Activated naive CD8-positive, alpha-beta T cell treated with anti-CD3 and anti-CD28 coated beads, Interleukin-2, amount 50 U/mL, for 24 hours (primary cell): Measurements from ENCODE around the gene SEC14L1.

Source experiments
- ATAC-seq: fragments of 150-1000 bp; cut with Tn5 transposase; one replicate; pipeline ENCODE4 v1.10.0; 2021
- DNase-seq: peaks from one replicate; pipeline ENCODE4 v3.0.0; 2021
- H3K27ac Mint-ChIP-seq: one replicate; pipeline ENCODE4 v1.8.0; 2021; ENCODE audit warnings: mild to moderate bottlenecking, mixed read lengths
- H3K27me3 Mint-ChIP-seq: one replicate; pipeline ENCODE4 v1.8.0; 2021; ENCODE audit warnings: mixed read lengths
- H3K36me3 Mint-ChIP-seq: one replicate; pipeline ENCODE4 v1.8.0; 2021; ENCODE audit warnings: low read depth, mixed read lengths
- H3K4me1 Mint-ChIP-seq: one replicate; pipeline ENCODE4 v1.8.0; 2021; ENCODE audit warnings: mixed read lengths
- H3K4me3 Mint-ChIP-seq: one replicate; pipeline ENCODE4 v1.8.0; 2021; ENCODE audit warnings: mild to moderate bottlenecking, moderate library complexity, mixed read lengths
- H3K9me3 Mint-ChIP-seq: one replicate; pipeline ENCODE4 v1.8.0; 2021; ENCODE audit warnings: mixed read lengths

The SEC14L1 gene

DNA sequence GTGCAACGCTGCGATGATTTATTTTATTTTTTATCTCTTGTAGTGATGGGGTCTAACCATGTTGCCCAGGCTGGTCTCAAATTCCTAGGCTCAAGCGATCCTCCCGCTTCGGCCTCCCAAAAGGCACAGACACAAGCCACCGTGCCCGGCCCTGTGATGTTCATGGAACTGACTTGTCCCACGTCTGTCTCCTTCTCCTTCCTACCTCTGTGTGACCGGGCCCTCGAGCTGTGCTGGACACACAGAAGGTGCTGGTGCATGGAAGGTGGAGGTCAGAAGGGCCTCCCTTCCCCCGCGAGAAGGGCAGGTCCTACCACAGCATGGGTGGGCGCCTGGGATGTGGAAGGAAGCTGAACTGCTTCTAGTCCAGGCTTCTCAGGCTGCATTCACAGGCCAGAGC lies 88.0 kb downstream of the SEC14L1 start:
- Mint-ChIP-seq H3K27me3 (no peaks in the 10 kb centered on the region), H3K36me3 (peaks cover 7% of the 10 kb centered on the region), H3K27ac (no peak overlapping the region), H3K4me3 (no peak overlapping the region), H3K4me1 (peaks cover 2% of the 10 kb centered on the region), H3K9me3 (peaks cover 4% of the 10 kb centered on the region)
- ATAC-seq (no peak), DNase-seq (no peak)

DNA sequence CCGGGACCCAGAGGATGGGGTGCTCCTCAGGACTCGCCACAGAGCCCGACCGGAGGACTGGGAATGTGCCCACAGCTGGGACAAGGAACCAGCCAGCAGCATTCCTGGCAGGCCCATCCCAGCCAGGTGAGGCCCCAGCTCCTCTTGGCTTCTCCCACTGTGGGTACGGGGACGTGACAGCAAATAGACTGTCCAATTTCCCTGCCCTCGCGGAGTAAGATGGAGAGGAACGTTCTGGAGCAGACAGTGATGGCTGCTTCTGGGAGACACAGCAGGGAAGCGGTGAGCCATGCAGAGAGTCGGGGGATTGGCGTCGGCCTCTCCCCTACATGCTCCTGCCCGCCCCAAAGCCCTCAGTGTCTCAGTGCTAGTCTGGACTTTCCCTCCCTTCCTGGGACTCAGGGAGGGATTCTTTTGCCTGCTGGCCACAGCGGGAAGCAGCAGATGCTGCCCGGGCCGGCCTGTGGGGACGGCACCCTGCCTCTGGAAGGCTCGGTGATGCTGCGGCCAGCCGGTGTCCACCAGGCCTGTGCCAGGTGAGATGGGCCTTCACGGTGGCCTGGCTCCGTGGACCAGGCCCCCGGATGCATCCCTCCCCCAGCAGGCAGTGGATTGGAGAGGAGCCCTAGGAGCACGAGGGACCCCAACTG lies 89.1 kb downstream of the SEC14L1 start:
- DNase-seq, result no peak
- H3K36me3 Mint-ChIP-seq, result no peaks in the 10 kb centered on the region
- no peak overlapping the region for H3K4me3 Mint-ChIP-seq
- H3K27ac Mint-ChIP-seq, result no peak overlapping the region
- peaks cover 3% of the 10 kb centered on the region for H3K9me3 Mint-ChIP-seq
- peaks cover 7% of the 10 kb centered on the region for H3K4me1 Mint-ChIP-seq
- no peak for ATAC-seq
- H3K27me3 Mint-ChIP-seq, result no peaks in the 10 kb centered on the region

DNA sequence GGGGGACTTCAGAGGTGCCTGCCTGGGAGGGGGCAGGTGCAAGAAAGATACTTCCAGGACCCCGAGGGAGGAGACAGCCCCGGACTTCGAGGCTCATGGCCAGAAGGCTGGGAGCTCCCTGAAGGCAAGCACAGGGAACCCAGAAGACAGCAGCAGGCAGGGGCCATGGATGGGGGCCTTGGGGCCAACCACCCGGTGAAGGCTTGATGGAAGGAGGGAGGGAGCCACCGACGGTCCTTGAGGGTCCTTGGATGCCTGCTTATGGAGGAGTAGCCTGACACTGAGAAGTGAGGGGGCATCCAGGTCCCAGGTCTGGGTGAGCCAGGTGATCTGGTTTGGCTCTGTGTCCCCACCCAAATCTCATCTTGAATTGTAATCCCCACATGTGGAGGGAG lies 89.7 kb downstream of the SEC14L1 start:
- ATAC-seq (no peak), DNase-seq (no peak)
- H3K36me3 Mint-ChIP-seq, result no peaks in the 10 kb centered on the region
- H3K27me3 Mint-ChIP-seq, result no peaks in the 10 kb centered on the region
- no peak overlapping the region for H3K27ac Mint-ChIP-seq
- H3K4me1 Mint-ChIP-seq, result peaks cover 13% of the 10 kb centered on the region
- H3K4me3 Mint-ChIP-seq, result no peak overlapping the region
- no peaks in the 10 kb centered on the region for H3K9me3 Mint-ChIP-seq

DNA sequence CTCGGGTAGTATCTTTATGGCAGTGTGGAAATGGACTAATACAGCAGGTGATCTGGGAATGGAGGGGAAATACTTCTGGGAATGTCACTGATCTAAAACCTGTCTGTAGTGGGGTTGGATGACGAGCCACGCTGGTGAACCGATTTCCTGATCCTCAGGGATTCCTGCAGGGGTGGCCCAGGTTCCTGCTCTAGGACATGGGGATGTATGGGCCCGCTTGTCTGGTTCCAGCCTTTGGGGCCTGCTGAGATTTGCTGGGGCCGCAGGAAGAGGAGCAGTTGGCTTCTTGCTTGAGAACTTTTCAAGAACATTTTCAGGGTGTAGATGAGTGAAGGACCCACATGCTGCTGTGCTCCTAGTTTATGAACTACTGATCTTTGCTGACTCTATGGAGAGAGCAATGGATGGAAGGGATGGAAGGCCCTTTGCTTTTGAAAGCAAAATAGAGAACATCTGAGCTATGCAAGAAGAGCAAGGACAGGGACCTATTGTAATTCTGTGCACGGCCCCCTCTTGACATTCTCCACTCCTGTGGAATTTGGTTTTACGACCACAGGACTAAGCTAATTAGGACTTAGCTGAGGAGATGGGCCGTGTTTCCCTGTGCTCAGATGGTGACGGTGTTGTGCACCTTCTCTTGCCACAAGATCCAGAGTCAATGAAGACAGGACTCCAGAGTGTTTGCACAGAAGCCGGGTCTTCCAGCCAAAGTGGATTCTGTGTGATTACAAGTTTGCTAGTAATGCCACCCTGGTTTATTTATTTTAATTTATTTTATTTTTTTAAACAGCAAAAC lies 90.5 kb downstream of the SEC14L1 start:
- ATAC-seq (no peak), DNase-seq (no peak)
- H3K9me3 Mint-ChIP-seq, result no peaks in the 10 kb centered on the region
- no peaks in the 10 kb centered on the region for H3K36me3 Mint-ChIP-seq
- H3K4me3 Mint-ChIP-seq, result no peak overlapping the region
- no peak overlapping the region for H3K27ac Mint-ChIP-seq
- H3K27me3 Mint-ChIP-seq, result no peaks in the 10 kb centered on the region
- H3K4me1 Mint-ChIP-seq, result peaks cover 20% of the 10 kb centered on the region

DNA sequence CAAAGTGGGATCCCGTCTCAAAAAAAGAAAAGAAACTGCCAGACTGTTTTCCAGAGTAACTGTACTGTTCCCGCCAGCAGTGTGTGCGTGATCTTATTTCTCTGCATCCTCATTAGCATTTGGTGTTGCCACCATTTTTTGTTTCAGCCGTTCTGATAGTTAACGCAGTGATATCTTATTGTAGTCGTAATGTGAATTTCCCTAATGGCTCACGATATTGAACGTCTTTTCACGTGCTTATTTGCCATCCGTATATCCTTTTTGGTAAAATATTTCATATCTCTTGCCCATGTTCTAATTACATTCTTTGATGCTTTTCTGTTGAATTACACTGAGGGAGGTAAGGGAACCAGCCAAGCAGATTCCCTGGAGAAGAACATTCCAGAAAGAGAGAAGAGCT lies 92.4 kb downstream of the SEC14L1 start:
- Mint-ChIP-seq H3K36me3 (no peaks in the 10 kb centered on the region), H3K4me3 (no peak overlapping the region), H3K4me1 (peaks cover 24% of the 10 kb centered on the region), H3K27ac (no peak overlapping the region), H3K27me3 (no peaks in the 10 kb centered on the region), H3K9me3 (no peaks in the 10 kb centered on the region)
- DNase-seq, result no peak
- ATAC-seq, result no peak

DNA sequence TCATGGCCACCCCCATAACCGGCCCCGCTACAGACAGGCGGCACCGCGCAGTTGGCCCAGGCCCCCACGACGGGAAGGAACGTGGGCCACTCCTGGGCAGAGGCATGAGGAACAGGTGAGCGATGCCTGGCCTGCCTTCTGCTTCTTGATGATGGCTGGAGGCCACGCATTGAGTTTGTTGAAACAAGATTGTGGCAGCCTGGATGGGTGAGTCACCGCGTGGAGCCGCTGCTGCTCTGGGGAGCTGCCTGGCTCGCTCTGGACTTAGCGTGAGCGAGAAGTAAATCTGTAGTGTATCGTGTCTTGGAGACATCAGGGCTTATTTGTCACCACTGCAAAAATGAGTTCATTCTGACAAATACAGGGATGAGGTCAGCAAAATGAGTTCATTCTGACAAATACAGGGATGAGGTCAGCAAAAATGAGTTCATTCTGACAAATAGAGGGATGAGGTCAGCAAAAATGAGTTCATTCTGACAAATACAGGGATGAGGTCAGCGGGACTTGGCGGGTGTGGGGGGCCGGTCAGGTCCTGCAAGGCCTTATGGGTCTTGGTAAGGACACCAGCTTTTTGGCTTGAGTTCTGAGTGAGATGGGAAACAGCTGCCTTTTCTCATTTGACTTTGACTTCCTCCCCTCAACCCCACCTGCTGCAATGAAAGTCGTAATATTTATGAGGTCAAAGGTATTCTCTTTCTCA lies 93.0 kb downstream of the SEC14L1 start:
- no peaks in the 10 kb centered on the region for H3K36me3 Mint-ChIP-seq
- no peak overlapping the region for H3K4me3 Mint-ChIP-seq
- H3K9me3 Mint-ChIP-seq, result no peaks in the 10 kb centered on the region
- DNase-seq, result no peak
- peak; percentile 65 for ATAC-seq
- no peaks in the 10 kb centered on the region for H3K27me3 Mint-ChIP-seq
- peak overlapping the region; percentile 69 for H3K27ac Mint-ChIP-seq
- H3K4me1 Mint-ChIP-seq, result peaks cover 24% of the 10 kb centered on the region

DNA sequence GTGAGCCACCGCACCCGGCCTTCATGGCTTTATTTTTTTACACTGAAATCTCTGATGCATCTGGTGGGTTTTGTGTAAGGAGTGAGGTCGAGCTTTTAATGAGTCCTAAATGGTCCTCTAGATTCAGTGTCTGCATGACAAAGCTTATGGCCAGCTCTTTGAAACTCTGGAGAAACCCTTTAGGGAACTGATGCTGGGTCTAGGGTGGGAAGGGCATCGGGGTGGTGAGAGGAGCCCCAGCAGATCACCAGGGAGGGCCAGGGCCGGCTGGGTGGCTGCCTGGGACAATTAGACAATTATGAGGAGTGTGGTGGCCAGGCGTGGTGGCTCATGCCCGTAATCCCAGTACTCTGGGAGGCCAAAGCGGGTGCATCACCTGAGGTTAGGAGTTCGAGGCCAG lies 93.9 kb downstream of the SEC14L1 start:
- no peak for ATAC-seq
- Mint-ChIP-seq H3K4me3 (peak overlapping the region; percentile 71), H3K27ac (peak overlapping the region; percentile 76), H3K36me3 (no peaks in the 10 kb centered on the region), H3K4me1 (peaks cover 24% of the 10 kb centered on the region), H3K27me3 (no peaks in the 10 kb centered on the region), H3K9me3 (no peaks in the 10 kb centered on the region)
- DNase-seq, result no peak

DNA sequence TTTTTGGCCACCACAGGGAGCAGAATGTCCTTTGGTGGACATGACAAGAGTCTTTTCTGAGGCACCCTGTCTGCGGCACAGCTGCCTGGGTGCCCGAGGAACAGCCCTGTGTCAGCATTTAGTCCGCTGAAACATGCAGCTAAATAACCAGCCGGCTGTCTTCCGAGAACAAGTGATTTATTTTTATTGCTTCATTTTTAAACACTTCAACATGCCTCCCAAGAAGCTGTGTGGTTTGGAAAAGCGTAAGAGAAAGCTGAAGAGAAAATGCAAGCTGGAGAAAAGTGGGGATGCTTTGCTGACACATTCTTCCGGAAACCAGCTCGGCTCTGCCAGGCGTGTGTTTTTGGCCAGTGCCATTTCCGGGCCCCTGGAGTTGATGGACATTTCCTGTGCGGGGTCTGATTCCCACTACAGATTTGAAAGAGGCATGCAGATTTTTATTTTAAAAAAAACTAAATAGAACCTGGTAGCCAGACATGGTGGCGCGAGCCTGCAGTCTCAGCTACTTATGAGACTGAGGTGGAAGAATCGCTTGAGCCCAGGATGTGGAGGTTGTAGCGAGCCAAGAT lies 94.7 kb downstream of the SEC14L1 start:
- peaks cover 24% of the 10 kb centered on the region for H3K4me1 Mint-ChIP-seq
- DNase-seq (peak; percentile 50), ATAC-seq (peak; percentile 31)
- no peaks in the 10 kb centered on the region for H3K9me3 Mint-ChIP-seq
- peak overlapping the region; percentile 71 for H3K4me3 Mint-ChIP-seq
- H3K36me3 Mint-ChIP-seq, result no peaks in the 10 kb centered on the region
- H3K27me3 Mint-ChIP-seq, result no peaks in the 10 kb centered on the region
- peak overlapping the region; percentile 76 for H3K27ac Mint-ChIP-seq

DNA sequence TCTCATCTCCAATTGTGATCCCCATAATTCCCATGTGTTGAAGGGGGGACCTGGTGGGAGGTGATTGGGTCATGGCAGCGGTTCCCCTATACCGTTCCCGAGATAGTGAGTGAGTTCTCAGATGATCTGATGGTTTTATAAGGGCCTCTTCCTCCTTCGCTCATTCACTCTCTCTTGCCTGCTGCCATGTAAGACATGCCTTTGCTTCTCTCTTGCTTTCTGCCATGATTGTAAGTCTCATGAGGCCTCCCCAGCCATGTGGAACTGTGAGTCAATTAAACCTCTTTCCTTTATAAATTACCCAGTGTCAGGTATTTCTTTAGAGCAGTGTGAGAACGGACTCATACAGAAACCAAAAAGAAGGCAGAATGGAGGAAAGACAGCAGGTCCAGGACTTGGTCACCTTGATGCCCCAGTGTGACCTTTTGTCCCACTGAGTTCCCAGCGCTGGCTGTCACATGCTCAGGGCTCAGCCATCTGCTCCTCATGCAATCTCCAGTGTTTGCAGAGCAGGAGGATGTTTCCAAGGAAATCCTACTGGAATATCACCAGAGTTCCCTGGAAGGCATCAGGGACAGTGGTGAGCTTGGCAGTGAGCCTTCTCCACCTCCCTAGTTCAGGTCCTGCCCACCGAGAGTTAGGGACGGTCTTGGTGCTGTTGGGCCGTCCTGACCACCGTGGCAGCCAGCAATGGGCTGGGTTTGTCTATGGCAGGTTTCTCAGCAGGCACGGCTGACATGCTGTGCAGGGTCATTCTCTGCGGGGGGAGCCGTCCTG lies 96.7 kb downstream of the SEC14L1 start:
- Mint-ChIP-seq H3K36me3 (no peaks in the 10 kb centered on the region), H3K27ac (no peak overlapping the region), H3K27me3 (no peaks in the 10 kb centered on the region), H3K4me1 (peaks cover 24% of the 10 kb centered on the region), H3K9me3 (no peaks in the 10 kb centered on the region), H3K4me3 (no peak overlapping the region)
- ATAC-seq (no peak), DNase-seq (no peak)

DNA sequence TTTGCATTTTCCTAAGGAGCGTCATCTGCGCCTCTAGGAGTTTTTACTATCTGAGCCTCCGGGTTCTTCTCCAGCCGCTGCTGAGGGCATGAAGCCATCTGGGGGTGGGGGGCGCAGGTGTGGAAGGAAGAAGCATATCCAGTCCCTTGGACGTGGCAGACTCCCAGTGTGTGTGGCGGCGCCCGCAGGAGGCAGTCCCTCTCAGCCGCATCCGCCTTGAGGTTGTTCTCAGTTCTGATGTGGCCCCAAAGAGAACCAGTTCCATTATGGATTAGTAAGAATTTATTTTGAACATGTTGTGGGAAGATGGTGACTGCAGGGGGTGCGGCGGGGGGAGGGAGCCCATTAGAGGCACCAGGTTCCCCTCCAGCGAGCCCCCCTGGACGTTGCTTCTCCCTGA lies 100.2 kb downstream of the SEC14L1 start:
- Mint-ChIP-seq H3K4me1 (peaks cover 8% of the 10 kb centered on the region), H3K36me3 (no peaks in the 10 kb centered on the region), H3K27me3 (peaks cover 4% of the 10 kb centered on the region), H3K4me3 (no peak overlapping the region), H3K27ac (no peak overlapping the region), H3K9me3 (no peaks in the 10 kb centered on the region)
- DNase-seq (no peak), ATAC-seq (no peak)

DNA sequence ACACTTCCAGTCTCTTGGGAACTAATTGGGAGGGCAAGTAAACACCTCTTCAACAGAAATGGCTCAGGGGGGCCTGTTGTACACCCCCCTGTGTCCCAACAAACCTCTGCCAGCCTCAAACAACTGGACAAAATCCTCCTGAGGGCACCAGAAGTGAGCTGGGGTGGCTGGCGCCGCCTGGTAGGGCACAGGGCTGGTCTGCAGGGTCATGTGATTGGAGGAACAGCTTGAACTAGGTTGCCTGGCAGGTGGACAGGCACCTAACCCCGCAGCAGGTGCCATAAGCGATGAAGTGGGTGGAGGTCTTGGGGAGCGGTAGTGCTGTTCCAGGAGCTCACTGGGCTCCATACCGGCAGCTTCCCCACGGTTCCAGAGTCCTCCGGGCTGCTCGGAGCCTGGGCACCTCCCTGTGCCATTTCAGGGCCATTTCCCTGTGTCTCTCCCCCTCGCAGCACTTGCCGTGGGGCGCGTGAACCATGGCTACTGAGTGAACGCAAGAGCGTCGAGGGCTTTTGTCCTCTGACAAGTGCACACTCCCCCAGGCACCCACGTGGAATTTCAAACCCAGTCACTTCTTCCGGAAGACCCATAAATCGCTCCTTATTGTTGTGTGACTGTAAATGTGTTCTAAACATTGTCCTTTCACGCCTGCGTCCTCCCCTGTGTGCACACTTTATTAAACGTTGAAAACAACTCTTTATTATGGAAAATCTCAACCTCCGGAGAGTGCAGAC lies 101.5 kb downstream of the SEC14L1 start:
- Mint-ChIP-seq H3K36me3 (no peaks in the 10 kb centered on the region), H3K27ac (no peak overlapping the region), H3K4me1 (peaks cover 5% of the 10 kb centered on the region), H3K4me3 (no peak overlapping the region), H3K27me3 (peaks cover 9% of the 10 kb centered on the region), H3K9me3 (no peaks in the 10 kb centered on the region)
- DNase-seq, result no peak
- ATAC-seq, result no peak

DNA sequence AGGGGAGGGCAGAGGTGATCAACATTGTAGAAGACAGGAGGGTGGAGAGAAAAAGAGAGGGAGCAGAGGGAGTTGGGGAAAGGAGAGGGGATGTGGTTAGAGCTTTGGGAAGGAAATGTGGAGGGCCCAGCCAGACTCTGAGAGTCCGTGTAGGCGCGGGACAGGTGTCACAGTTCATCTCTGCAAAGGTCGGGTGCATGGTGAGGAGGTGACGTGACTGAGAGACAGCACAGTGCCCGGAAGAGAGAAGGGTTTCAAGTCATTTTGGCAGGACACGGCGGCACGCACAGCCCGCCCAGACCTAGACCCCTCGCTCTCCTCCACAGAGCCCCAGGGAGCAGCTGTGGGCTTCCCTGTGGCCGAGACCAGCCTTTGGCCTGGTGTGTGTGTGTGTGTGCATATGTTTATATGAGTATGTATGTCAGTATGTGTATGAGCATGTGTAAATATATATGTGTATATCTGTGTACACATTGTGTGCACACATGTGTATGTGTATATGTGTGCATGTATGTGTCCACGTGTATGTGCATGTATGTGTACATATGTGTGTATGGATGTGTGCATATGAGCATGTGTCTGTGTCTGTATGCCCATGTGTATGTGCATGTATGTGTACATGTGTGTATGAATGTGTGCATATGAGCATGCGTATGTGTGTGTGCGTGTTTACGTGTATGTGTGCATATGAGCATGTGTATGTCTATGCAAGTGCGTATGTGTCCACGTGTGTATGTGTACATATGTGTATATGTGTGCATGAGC lies 104.6 kb downstream of the SEC14L1 start:
- Mint-ChIP-seq H3K36me3 (no peaks in the 10 kb centered on the region), H3K9me3 (no peaks in the 10 kb centered on the region), H3K27me3 (peaks cover 31% of the 10 kb centered on the region), H3K4me3 (no peak overlapping the region), H3K4me1 (peaks cover 7% of the 10 kb centered on the region), H3K27ac (no peak overlapping the region)
- ATAC-seq (no peak), DNase-seq (no peak)
